ENCODE data around the gene SLC26A9. TPM values are rescaled to one million over a fixed set of nuclear protein-coding genes. Genes with fewer than 3 reads are reported as not detected.

SLC26A9 gene
- total RNA-seq, 1 experiment from 2014 or later = 0.15 TPM

- TF ChIP-seq, protein P1, sequence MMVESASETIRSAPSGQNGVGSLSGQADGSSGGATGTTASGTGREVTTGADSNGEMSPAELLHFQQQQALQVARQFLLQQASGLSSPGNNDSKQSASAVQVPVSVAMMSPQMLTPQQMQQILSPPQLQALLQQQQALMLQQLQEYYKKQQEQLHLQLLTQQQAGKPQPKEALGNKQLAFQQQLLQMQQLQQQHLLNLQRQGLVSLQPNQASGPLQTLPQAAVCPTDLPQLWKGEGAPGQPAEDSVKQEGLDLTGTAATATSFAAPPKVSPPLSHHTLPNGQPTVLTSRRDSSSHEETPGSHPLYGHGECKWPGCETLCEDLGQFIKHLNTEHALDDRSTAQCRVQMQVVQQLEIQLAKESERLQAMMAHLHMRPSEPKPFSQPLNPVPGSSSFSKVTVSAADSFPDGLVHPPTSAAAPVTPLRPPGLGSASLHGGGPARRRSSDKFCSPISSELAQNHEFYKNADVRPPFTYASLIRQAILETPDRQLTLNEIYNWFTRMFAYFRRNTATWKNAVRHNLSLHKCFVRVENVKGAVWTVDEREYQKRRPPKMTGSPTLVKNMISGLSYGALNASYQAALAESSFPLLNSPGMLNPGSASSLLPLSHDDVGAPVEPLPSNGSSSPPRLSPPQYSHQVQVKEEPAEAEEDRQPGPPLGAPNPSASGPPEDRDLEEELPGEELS (CRISPR knock-in tag; IDR thresholded peaks at IDR 0.05) = no peak
- TF ChIP-seq MYBL2 (CRISPR knock-in tag; IDR thresholded peaks at IDR 0.05) (no peak), TEAD1 (CRISPR knock-in tag; IDR thresholded peaks at IDR 0.05) (no peak), ZNF423 (CRISPR knock-in tag; IDR thresholded peaks at IDR 0.05) (no peak), ELF4 (CRISPR knock-in tag; IDR thresholded peaks at IDR 0.05; ENCODE audit: low read depth) (no peak), SP1 (CRISPR knock-in tag; conservative IDR thresholded peaks at IDR 0.05) (no peak), NR2C2 (CRISPR knock-in tag; IDR thresholded peaks at IDR 0.05) (no peak), CDX4 (CRISPR knock-in tag; IDR thresholded peaks at IDR 0.05; ENCODE audit: borderline replicate concordance) (no peak)
- TF ChIP-seq, protein P2, sequence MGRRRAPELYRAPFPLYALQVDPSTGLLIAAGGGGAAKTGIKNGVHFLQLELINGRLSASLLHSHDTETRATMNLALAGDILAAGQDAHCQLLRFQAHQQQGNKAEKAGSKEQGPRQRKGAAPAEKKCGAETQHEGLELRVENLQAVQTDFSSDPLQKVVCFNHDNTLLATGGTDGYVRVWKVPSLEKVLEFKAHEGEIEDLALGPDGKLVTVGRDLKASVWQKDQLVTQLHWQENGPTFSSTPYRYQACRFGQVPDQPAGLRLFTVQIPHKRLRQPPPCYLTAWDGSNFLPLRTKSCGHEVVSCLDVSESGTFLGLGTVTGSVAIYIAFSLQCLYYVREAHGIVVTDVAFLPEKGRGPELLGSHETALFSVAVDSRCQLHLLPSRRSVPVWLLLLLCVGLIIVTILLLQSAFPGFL (CRISPR knock-in tag; IDR thresholded peaks at IDR 0.05; ENCODE audit: borderline replicate concordance) = no peak
These were observed 6.9 kb downstream of the SLC26A9 start (continued) for GRCh38 chr1:205936311-205936710.

DNA sequence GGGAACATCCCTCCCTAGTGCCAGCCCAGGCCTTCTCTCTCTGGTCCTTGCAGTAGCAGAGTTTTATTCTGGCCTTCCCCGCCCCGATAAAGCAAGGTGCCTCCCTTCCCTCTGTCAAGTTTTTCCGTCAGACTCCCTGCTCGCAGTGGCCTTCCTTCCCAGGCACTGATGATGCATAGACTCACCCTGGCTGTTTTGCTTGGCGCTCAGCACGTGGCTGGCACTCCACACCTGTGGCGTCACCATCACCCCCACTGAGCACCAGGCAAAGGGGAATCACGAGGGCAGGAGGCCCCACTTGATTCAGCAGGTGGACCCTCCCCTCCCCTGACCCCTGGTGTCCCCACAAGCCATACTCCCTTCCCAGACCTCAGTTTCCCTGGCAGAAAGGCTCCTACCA is 7.4 kb downstream of the SLC26A9 start:
- ATAC-seq = no peak
- no peaks in the 10 kb centered on the region for H3K36me3 Mint-ChIP-seq
- no peak overlapping the region for H3K27ac Mint-ChIP-seq
- H3K27me3 Mint-ChIP-seq (ENCODE audit: low read depth) = peaks cover 4% of the 10 kb centered on the region
- no peak overlapping the region for H3K4me3 Mint-ChIP-seq
- ChIA-PET POLR2A (no interaction called here), CTCF (interaction anchor here (1.4 kb wide), 1 partner anchor 41 kb away, joined by 7 read pairs; no protein-coding TSS in a partner anchor)
- H3K4me1 Mint-ChIP-seq = peaks cover 34% of the 10 kb centered on the region
- TF ChIP-seq E2F4 (CRISPR knock-in tag; IDR thresholded peaks at IDR 0.05; ENCODE audit: borderline replicate concordance, low read depth) (no peak), ERG (CRISPR knock-in tag; IDR thresholded peaks at IDR 0.05) (no peak), SOX15 (CRISPR knock-in tag; IDR thresholded peaks at IDR 0.05) (no peak)
- H3K9me3 Mint-ChIP-seq = no peaks in the 10 kb centered on the region
- no peak for DNase-seq (ENCODE audit: low spot score)

DNA sequence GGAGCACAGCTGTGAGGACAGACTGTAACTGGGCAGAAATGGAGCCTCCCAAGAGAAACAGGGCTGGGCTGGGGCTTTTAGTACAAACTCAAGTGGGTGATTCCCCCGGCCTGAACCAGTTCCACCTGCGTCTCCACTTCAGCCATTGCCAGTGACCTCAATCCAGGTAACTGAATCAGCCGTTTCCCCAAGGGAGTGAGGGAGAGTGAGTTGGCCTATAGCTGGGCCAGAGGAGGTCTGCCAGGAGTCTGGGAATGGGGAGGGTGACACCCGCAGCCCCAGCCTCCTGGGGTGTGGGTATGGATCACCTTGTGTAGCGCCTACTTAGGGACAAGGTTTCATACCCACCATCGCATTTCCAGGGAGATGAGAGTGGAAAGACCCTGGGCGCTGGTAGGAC is 8.5 kb downstream of the SLC26A9 start:
- DNase-seq (ENCODE audit: low spot score) = no peak
- Mint-ChIP-seq H3K4me1 (peaks cover 23% of the 10 kb centered on the region), H3K36me3 (no peaks in the 10 kb centered on the region), H3K9me3 (no peaks in the 10 kb centered on the region), H3K27me3 (ENCODE audit: low read depth) (peaks cover 4% of the 10 kb centered on the region), H3K4me3 (no peak overlapping the region), H3K27ac (no peak overlapping the region)
- ATAC-seq = no peak
- ChIA-PET POLR2A (no interaction called here), CTCF (interaction anchor here (2.6 kb wide), 1 partner anchor 42 kb away, joined by 14 read pairs; no protein-coding TSS in a partner anchor)
- TF ChIP-seq KAT7 (CRISPR knock-in tag; IDR thresholded peaks at IDR 0.05; ENCODE audit: borderline replicate concordance) (no peak), CDX4 (CRISPR knock-in tag; IDR thresholded peaks at IDR 0.05; ENCODE audit: borderline replicate concordance) (no peak), ELF4 (CRISPR knock-in tag; IDR thresholded peaks at IDR 0.05; ENCODE audit: low read depth) (no peak)
- TF ChIP-seq, protein P3, sequence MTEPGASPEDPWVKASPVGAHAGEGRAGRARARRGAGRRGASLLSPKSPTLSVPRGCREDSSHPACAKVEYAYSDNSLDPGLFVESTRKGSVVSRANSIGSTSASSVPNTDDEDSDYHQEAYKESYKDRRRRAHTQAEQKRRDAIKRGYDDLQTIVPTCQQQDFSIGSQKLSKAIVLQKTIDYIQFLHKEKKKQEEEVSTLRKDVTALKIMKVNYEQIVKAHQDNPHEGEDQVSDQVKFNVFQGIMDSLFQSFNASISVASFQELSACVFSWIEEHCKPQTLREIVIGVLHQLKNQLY (CRISPR knock-in tag; IDR thresholded peaks at IDR 0.05) = no peak
